Prostate gland (tissue), 2 donors: ENCODE measurements around the gene BTF3. TPM values are rescaled to one million over a fixed set of nuclear protein-coding genes. Genes with fewer than 3 reads are reported as not detected.

Experiments
- DNase-seq: peaks from one replicate; pipeline ENCODE4 v3.0.0-alpha.2; 2019; ENCODE audit warnings: low spot score
- H3K27ac ChIP-seq, 2 donors: fragments of 200-600 bp; sonication (generic); 2 replicates each; pipeline ENCODE4 v1.5.1; 2017 to 2019
- H3K27me3 ChIP-seq: fragments of 200-600 bp; sonication (generic); replicated peaks from 2 replicates; pipeline ENCODE4 v1.5.1; 2019; ENCODE audit not compliant: insufficient read depth
- H3K36me3 ChIP-seq, 2 donors: fragments of 200-600 bp; sonication (generic); 1 replicate in 1 of 2; 2 replicates in 1 of 2; pipeline versions ENCODE4 v1.5.1 to v1.8.1; 2017 to 2019
- H3K4me1 ChIP-seq: fragments of 200-600 bp; sonication (generic); replicated peaks from 2 replicates; pipeline ENCODE4 v1.5.1; 2019
- H3K4me3 ChIP-seq, 2 donors: fragments of 200-600 bp; sonication (generic); 2 replicates each; pipeline ENCODE4 v1.5.1; 2017 to 2019
- H3K9me3 ChIP-seq: fragments of 200-600 bp; sonication (generic); 2 replicates; pipeline ENCODE4 v1.5.1; 2017
- CTCF ChIP-seq, 4 experiments: fragments of 200-600 bp in 2 of 4; fragments of 450-650 bp in 2 of 4; sonication (generic) in 2 of 4; IDR thresholded peaks; 1 replicate in 3 of 4; 2 replicates in 1 of 4; pipeline ENCODE4 v1.5.1; 2016 to 2019; ENCODE audit warnings: antibody characterized with exemption in 4 of 4, mild to moderate bottlenecking in 2 of 4, moderate library complexity in 2 of 4
- POLR2A ChIP-seq: fragments of 450-650 bp; IDR thresholded peaks from one replicate; pipeline ENCODE4 v1.6.1; 2016; ENCODE audit warnings: antibody characterized with exemption, mild to moderate bottlenecking
- POLR2AphosphoS5 ChIP-seq: sonication (generic); formaldehyde crosslinking; IDR thresholded peaks from one replicate; pipeline ENCODE4 v1.6.1; 2017; ENCODE audit warnings: antibody characterized with exemption
- WGBS: methylation state at CpG from one replicate; pipeline ENCODE4 v1.1.5; 2018; 5-methylcytosine and 5-hydroxymethylcytosine counted together
- intact Hi-C: fragments of 100-400 bp; cut with DNase I; formaldehyde crosslinking; loops from one replicate; pipeline ENCODE4 v1.14.2; 2022
- total RNA-seq, 2 donors: library from RNA; depleted of rRNA; stranded (reverse); fragments of >200 nt; gene quantifications; one replicate each; pipeline ENCODE4 v1.1.0, GENCODE V29; 2016

BTF3 gene
- total RNA-seq = 100 to 1,000 TPM; 363 to 598 TPM

GRCh38 chr5:73498057-73498992 lies at the start of gene BTF3:
Gene BTF3 (plus strand): TSS chr5:73498442. CDS start chr5:73498668, 226 bp downstream.
- TF ChIP-seq POLR2AphosphoS5 = peak; percentile 92
- peak; percentile 65 for TF ChIP-seq POLR2A
- TF ChIP-seq CTCF (IDR thresholded peaks at IDR 0.05) = no peak
- intact Hi-C loops = no loop called here

GRCh38 chr5:73448463-73449136 lies 49.6 kb upstream of the BTF3 start, which contains the start of gene FOXD1:
Gene FOXD1 (minus strand): TSS chr5:73448777. CDS start chr5:73448362, 415 bp downstream.
- TF ChIP-seq POLR2AphosphoS5 = no peak
- no peak for TF ChIP-seq CTCF (IDR thresholded peaks at IDR 0.05)
- TF ChIP-seq POLR2A = no peak
- H3K36me3 ChIP-seq = no peaks in the 10 kb centered on the region
- no peaks in the 10 kb centered on the region for H3K9me3 ChIP-seq
- peak; percentile 23 for DNase-seq
- H3K4me3 ChIP-seq = peak within 1 kb of the TSS; percentile 7 to 15
- 1% methylated on average over 44 of the region's 59 CpGs for WGBS
- intact Hi-C loops = no loop called here
- H3K27ac ChIP-seq = no peak within 1 kb of the TSS
- H3K27me3 ChIP-seq = peaks cover 60% of the 10 kb centered on the region
- no peaks in the 10 kb centered on the region for H3K4me1 ChIP-seq

More at GRCh38 chr5:73498057-73498992, at the start of gene BTF3:
- Histone ChIP-seq H3K36me3 (peaks cover 2 to 7% of the 10 kb centered on the region in 2 donors), H3K27ac (peak within 1 kb of the TSS; percentile 89 to 95), H3K4me1 (no peaks in the 10 kb centered on the region), H3K4me3 (peak within 1 kb of the TSS; percentile 93 to 98), H3K9me3 (no peaks in the 10 kb centered on the region), H3K27me3 (no peaks in the 10 kb centered on the region)
- peak; percentile 96 for DNase-seq
- under 1% methylated on average over 59 of the region's 67 CpGs for WGBS

- intact Hi-C loops = loop anchor here (5.0 kb wide), 1 partner anchor 233 kb away; no protein-coding TSS in a partner anchor
- no peaks in the 10 kb centered on the region for H3K9me3 ChIP-seq
- 5% methylated on average over 7 of the region's 7 CpGs for whole genome bisulfite sequencing
- H3K27me3 ChIP-seq = peaks cover 45% of the 10 kb centered on the region
- no peak overlapping the region for H3K4me3 ChIP-seq
- H3K36me3 ChIP-seq = no peaks in the 10 kb centered on the region
- TF ChIP-seq POLR2AphosphoS5 = no peak
- no peak for TF ChIP-seq POLR2A
- no peak for TF ChIP-seq CTCF (IDR thresholded peaks at IDR 0.05)
- no peaks in the 10 kb centered on the region for H3K4me1 ChIP-seq
- no peak for DNase-seq
- no peak overlapping the region for H3K27ac ChIP-seq
These were observed 48.1 kb upstream of the BTF3 start for GRCh38 chr5:73450137-73450536.

- DNase-seq = no peak
- Histone ChIP-seq H3K4me3 (peak overlapping the region in 1 of 2 donors; percentile 8), H3K27ac (no peak overlapping the region), H3K4me1 (no peaks in the 10 kb centered on the region), H3K9me3 (no peaks in the 10 kb centered on the region), H3K36me3 (no peaks in the 10 kb centered on the region), H3K27me3 (peaks cover 40% of the 10 kb centered on the region)
- TF ChIP-seq CTCF (IDR thresholded peaks at IDR 0.05) = no peak
- no peak for TF ChIP-seq POLR2A
- no peak for TF ChIP-seq POLR2AphosphoS5
- intact Hi-C loops = loop anchor here (5.0 kb wide), 1 partner anchor 233 kb away; no protein-coding TSS in a partner anchor
- WGBS = 12% methylated on average over 27 of the region's 27 CpGs
These were observed 47.5 kb upstream of the BTF3 start for GRCh38 chr5:73450672-73451223.
